GM12801 (cell line): ENCODE data around the gene KRTAP3-3.

Source experiments
- TF ChIP-seq, protein P1 (sequence below): IDR thresholded peaks from one replicate; pipeline ENCODE4 v1.5.1; 2011; ENCODE audit warnings: control low read depth; ENCODE audit not compliant: insufficient read length; ENCODE audit errors: extremely low read depth

KRTAP3-3 gene

DNA sequence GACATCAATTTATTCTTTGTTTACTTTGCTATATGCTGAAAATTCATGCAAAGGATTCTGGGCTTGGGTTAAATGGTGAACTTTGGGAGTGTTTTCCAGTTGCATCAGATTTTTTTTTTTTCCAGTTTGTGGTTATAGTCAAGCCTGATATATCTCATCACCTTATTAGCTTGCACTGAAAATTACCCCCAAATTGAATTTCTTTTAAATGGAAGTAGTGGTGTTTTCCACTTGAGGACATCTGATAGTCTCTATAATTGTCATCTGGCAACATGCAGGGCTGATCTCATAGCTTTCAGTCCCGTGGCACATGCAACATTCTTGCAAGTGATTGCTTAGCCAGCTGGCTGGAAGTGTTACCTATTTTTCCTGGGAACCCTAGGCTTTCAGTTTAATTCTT is 19.6 kb upstream of the KRTAP3-3 start:
- TF ChIP-seq, protein P1, sequence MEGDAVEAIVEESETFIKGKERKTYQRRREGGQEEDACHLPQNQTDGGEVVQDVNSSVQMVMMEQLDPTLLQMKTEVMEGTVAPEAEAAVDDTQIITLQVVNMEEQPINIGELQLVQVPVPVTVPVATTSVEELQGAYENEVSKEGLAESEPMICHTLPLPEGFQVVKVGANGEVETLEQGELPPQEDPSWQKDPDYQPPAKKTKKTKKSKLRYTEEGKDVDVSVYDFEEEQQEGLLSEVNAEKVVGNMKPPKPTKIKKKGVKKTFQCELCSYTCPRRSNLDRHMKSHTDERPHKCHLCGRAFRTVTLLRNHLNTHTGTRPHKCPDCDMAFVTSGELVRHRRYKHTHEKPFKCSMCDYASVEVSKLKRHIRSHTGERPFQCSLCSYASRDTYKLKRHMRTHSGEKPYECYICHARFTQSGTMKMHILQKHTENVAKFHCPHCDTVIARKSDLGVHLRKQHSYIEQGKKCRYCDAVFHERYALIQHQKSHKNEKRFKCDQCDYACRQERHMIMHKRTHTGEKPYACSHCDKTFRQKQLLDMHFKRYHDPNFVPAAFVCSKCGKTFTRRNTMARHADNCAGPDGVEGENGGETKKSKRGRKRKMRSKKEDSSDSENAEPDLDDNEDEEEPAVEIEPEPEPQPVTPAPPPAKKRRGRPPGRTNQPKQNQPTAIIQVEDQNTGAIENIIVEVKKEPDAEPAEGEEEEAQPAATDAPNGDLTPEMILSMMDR: no peak

DNA sequence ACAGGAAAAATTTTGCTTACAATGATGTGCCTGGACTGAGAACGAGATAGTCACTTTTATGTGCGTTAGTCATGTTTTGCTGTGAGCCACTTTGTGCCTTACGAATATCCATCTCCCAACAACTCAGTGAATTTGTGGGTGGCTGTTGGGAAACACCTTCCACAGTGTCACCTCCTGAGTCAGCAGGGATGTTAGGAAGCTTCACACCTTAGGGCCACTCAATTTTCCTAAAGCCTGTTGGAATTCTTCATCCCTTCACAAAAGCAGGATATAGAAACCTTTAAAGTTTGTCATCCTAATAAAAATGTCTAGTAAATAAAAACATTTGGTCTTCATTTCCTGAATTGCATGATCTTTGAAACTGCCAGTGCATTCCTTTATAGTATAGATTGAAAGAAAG is 19.2 kb upstream of the KRTAP3-3 start:
- TF ChIP-seq, protein P1: no peak

DNA sequence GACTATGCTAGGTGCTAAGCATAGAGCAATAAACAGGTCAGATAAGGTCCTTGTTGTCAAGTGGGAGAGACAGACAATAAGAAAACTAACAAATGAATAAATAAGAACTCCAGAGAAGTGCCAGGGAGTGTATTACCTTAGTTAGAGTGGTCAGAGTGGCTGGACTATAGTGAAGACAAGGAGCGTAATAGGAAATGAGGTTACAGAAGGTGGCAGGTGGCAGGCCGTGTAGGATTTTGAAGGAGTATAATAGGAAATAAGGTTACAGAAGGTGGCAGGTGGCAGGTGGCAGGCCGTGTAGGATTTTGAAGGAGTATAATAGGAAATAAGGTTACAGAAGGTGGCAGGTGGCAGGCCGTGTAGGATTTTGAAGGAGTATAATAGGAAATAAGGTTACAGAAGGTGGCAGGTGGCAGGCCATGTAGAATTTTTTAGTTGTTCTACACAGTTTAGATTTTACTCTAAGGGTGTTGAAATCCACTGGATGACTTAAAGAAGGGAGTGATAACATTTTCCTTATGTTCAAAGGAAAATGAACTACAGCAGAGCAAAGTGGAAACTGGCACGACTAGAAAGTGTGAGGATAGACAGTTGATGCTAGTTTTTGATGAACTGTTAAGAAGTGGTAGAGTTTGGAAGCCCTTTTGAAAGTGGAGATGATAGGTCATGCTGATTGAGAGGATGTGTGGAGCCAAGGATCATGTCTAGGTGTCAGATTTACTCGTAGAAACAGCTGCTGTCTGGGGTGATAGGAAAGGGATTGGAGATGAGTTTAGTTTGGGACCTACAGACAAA is 18.6 kb upstream of the KRTAP3-3 start:
- TF ChIP-seq, protein P1: no peak

DNA sequence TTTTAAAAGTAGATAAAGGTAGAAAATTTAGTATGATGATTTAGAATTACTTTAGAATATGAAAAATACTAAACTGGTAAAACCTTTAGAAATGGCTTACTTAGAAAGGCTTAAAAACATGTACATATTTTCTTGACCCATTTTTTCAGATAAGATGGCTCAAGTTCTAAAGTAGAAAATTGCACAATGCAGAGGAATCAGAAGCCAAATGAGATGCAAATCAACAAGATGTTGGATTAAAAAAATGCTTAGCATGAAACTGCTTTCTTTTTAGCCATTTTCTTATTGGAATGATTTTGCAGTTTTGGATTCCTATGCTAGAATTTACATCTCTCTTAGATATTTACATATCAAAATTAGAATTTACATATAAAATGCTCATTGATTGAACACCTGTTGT is 16.5 kb upstream of the KRTAP3-3 start:
- TF ChIP-seq, protein P1: no peak

DNA sequence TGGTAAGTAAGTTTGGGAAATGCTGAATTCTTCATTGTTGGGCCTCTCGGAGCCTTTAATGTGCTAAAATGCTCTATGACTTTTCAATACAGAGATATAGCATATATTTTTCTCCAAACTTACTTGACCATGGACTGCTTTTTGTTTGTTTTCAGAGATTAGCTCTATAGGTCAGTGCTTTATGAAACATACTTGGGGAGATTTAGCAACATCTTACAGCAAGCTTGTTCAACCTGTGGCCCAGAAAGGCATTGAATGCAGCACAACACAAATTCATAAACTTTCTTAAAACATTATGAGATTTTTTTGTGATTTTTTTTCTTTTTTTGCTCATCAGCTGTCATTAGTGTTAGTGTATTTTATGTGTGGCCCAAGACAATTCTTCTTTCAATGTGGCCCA is 16.0 kb upstream of the KRTAP3-3 start:
- TF ChIP-seq, protein P1: no peak

DNA sequence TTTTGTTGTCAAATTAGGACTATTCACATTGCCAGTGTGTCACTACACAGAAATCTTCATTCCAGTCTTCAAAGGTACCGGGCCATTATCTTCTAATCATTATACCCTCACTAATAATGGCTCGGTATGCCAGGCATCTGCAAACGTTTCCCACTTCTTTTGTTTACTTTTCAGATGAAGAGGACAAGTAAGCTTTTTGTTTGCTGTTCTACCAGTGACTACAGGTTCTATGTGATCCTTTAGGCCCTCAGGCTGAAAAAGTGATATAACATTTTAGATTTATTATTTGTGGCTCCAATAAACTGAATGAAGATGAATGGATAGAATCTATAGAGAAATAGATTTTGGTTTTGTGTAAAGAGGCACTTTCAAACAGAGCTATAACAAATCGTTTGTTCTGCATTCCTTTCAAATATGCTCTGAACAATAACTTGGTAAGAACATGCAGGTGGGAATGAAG is 15.4 kb upstream of the KRTAP3-3 start:
- TF ChIP-seq, protein P1: no peak

DNA sequence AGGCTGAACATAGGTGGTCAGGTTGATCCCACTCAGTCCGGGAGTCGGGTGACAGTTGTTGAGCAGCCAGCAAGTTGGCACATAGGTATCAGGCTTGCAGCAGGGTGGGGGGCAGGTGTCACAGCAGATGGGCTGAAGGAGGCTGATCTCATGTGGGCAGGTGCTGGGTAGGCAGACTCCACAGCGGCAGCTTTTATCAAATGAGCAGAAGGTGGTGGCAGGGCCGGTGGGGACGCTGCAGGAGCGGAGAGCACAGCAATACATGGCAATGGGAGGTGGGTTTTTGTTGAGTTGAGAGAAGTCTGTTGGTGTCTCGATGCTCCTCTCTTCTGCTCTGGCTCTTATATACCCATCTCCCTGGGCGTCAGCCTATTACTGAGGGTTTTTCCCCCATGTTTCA is 14.8 kb upstream of the KRTAP3-3 start, which contains the start of gene KRTAP3-1:
Gene KRTAP3-1, minus strand, starts transcription at position 318 of the 400 bp plus-strand sequence. Its CDS starts 54 bp downstream, at position 264.
- TF ChIP-seq, protein P1: no peak
